ENCODE data around the gene RAI14.

Gene RAI14

DNA sequence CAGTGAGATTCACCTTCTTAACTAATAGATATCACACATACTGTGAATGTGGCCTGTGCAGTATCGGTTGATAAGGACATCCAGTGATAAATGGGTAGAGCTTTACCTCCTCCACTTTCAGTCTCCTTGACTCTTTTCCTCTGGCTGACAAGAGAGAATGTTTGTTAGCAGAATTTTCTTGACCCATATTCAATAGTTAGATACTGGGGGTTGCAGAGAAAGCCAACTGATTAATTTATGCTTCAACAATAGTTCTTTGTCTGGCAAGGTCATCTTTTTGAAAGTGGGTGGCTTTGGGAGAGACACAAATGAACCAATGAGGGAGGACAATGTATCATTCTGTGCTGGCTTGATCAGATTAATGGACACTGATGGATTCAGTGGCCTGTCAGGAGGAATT is 213.1 kb downstream of the RAI14 start:
- H3K4me3 ChIP-seq (ENCODE audit: low read length), result no peak overlapping the region
- no peak for DNase-seq (ENCODE audit: low read depth)
- TF ChIP-seq CTCF (IDR thresholded peaks at IDR 0.05; ENCODE audit: insufficient read depth, low read depth, low read length, missing control alignments), result no peak

- no peak overlapping the region for H3K4me3 ChIP-seq (ENCODE audit: low read length)
- DNase-seq (ENCODE audit: low read depth), result no peak
- no peak for TF ChIP-seq CTCF (IDR thresholded peaks at IDR 0.05; ENCODE audit: insufficient read depth, low read depth, low read length, missing control alignments)
These were observed 214.3 kb downstream of the RAI14 start for GRCh38 chr5:34870382-34870781.

DNA sequence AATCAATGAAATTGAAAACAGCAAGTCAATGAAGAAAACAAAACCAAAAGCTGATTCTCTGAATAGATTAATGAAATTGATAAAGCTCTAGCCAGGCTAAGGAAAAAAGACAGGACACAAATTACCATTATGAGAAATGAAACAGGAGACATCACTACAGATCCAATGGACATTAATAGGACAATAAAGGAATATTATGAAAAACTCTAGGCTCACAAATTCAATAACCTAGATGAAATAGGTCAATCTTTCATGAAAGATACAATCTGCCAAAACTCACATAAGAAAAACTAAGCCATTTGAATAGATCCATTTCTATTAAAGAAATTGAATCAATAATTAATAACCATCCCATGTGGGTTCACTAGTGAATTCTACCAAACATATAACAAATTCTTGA is 220.1 kb downstream of the RAI14 start:
- no peak for TF ChIP-seq CTCF (IDR thresholded peaks at IDR 0.05; ENCODE audit: insufficient read depth, low read depth, low read length, missing control alignments)
- DNase-seq (ENCODE audit: low read depth), result no peak
- no peak overlapping the region for H3K4me3 ChIP-seq (ENCODE audit: low read length)

GRCh38 chr5:34881246-34881645 is 225.1 kb downstream of the RAI14 start:
- no peak for TF ChIP-seq CTCF (IDR thresholded peaks at IDR 0.05; ENCODE audit: insufficient read depth, low read depth, low read length, missing control alignments)
- no peak overlapping the region for H3K4me3 ChIP-seq (ENCODE audit: low read length)
- no peak for DNase-seq (ENCODE audit: low read depth)

All from epithelial cell of esophagus (primary cell).